OCI-M2 (cell line): ENCODE measurements around the gene MITD1.
"Not testable (repeated sequence)": the region's sequence is repeated elsewhere in the genome, so short reads cannot be mapped to it uniquely, and the experiment has no call there.

ENCODE experiments used
- DNase-seq: peaks from one replicate; lab custom pipeline; 2025; ENCODE audit not compliant: unreplicated experiment; lab: John Stamatoyannopoulos, UW

The MITD1 gene

DNA sequence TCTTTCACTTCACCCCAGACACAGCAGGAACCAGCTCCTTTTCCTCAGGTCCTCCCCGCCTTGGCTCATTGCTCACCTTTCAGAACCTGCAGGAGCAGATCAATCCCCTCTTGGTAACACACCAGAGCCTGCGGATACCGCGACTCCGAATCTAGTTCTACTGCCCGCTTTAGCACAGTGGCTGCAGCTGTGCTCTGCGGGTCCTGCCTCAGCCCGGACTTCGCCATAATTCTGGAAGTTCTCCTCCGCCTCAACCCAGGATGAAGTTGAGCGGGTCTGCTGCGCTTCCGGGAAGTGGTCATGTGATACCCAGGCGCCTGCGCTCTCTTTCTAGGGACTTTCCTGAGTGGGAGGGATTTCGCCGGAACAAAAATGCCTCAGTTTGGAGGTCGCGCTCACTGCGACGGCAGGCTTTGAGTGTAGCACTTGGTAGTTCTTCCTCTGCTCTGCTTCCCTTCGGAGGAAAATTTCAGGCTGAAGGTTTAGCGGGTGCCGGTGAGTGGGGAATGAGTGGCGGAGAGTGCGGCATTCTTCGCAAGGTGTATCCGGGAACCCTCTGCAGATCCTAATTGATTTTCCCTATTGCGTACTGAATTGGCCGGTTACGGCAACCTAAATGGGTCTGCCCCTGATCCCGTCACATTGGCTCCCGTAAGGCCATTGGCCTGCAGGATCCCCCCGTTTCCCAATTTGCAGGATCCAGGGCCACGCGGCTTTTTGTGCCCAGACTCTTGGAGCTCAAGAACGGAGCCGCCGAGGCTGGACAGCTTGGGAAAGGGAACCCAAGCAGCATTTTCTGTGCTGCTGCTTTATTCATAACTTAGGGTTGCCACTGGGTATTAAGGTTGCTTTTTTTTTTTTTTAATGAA lies at the start of gene MITD1, which contains the start of gene MRPL30:
Gene MITD1, minus strand, starts transcription at position 304 of the 869 bp plus-strand sequence. Its CDS starts 77 bp downstream, at position 227.
Gene MRPL30, plus strand, starts transcription at position 430 of the 869 bp plus-strand sequence. CDS start 5,020 bp downstream, outside the sequence.
- peak; percentile 76 for DNase-seq

- DNase-seq = no peak
Observed at GRCh38 chr2:99217929-99218501, 37.2 kb upstream of the MITD1 start.

DNA sequence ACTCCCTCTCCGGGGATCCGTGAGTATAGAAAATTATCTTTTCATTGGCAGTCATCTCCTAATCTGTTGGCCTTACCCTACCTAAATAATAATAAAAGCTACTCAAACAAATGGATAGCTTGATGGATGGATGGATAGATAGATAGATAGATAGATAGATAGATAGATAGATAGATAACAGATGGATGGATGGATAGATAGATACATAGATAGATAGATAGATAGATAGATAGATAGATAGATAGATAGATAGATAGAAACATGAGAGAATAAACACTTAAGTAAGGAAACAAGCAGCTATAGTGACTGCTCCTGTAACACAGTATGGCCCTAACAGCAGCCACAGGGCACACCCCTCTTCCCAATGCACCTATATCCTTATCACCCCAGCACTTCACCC lies 35.2 kb upstream of the MITD1 start:
- DNase-seq = no peak

DNA sequence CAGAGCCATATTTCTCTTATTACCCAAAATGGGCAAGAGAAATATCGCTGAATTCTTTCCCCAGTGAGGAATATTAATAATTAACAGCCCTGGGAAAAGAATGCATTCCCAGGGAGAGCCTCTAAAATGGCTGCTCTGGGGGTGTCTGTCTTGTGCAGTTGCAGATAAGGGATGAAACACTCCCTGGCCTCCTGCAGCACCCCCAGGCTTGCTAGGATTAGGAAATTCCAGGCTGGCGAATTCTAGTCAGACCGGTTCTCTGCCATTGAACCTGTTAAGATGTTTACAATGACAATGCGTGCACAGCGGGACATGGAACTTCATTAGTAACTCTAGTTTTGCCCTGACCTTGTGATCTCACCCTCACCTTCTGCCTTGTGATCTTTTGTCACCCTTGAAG lies 24.6 kb upstream of the MITD1 start:
- no peak for DNase-seq

DNA sequence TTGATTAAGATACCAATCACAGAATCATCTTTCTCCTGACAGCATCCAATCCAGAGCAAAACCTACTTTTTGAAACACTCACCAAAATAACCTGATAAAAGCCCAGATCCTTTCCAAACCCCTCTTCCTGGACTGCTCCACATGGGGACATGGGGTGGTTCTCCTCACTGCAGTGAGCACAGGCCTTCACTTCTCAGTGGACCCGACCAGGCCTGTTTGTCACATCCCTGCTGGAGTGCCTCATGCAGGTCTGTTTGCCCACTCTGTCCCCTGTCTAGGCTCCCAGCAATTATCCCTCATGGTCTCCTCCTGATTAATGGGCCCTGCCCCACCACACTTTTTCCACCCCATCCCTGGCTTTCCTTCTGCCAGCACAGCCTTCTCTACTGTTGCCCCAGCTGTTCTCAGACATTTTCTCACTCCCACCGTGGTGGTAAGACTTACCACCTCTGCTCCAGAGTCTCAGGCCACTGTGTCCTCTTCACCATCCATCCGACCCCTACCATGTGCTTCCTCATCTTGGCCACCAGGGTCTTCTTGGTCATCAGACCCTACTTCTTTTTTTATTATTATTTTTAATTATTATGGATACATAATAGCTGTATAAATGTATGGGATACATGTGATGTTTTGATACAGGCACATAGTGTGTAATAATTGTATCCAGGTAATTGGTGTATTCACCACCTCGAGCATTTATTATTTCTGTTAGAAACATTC lies 21.3 kb upstream of the MITD1 start:
- DNase-seq = no peak

- DNase-seq = no peak
Observed at GRCh38 chr2:99200076-99200800, 19.4 kb upstream of the MITD1 start.

- no peak for DNase-seq
Observed at GRCh38 chr2:99198103-99198841, 17.4 kb upstream of the MITD1 start.

GRCh38 chr2:99192364-99192763 lies 11.5 kb upstream of the MITD1 start:
- DNase-seq = not testable (repeated sequence)

DNA sequence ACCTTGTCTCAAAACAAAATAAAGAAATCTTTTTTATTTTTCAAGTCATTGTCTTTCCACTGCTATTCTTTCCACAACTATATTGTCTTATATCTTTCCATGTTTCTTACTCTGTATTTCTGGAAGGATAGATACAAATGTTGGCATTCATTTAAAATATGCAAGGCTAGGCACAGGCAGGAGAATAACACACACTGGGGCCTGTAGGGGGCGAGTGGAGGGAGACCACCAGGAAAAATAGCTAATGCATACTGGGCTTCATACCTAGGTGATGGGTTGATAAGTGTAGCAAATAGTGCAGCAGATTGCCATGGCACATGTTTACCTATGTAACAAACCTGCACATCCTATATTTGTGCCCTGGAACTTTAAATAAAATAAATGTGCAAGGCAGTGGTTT lies 9.7 kb upstream of the MITD1 start:
- DNase-seq = no peak

DNA sequence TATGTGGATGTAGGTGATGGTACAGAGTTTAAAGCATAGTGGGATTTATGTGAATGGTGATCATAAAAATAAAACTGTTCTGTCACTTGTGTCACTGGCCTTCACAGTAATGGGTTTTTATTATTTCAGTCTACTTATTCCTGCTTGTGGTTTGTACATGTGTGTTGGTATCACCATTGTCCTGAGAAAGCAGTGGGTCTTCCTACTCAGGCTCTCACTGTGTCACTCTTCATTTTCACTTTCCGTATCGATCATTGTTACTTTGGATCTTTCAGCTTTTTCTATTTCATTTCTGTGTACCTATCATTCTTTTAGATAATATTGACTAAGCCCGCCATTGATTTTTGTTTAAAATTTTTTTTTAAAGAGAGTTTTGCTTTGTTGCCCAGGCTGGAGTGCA lies 7.5 kb upstream of the MITD1 start:
- DNase-seq = no peak

DNA sequence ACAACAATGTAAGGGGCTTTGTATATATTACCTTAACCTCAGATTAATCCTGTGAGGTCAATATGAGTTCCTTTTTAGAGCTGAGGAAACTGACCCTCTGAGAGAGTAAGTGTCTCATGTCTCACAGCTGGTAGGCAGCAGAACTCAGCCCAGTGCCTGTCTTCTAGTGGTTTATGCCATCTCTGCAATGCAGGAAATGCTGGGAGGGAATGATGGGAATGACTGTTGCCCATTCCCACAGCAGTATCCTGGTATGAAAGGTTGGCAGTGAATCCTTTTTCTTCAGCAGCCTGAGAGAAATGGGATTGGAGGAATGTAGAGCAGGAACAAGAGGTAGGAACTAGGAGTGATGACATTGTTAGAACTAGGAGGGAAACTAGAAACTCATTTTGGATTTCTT lies 6.2 kb upstream of the MITD1 start:
- no peak for DNase-seq

DNA sequence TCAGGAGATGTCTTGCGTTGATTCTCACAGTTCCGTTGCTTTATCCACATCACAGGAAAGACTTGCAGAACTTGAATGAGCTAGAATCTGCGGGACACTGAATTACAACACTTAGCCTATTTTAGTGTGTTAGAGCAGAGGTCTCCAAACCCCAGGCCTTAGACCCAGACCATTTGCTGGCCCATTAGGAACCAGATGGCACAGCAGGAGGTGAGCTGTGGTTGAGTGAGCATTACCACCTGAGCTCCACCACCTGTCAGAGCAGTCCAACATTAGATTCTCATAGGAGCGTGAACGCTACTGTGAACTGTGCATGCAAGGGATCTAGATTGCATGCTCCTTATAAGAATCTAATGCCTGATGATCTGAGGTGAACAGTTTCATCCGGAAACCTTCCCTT lies 4.0 kb upstream of the MITD1 start:
- no peak for DNase-seq

DNA sequence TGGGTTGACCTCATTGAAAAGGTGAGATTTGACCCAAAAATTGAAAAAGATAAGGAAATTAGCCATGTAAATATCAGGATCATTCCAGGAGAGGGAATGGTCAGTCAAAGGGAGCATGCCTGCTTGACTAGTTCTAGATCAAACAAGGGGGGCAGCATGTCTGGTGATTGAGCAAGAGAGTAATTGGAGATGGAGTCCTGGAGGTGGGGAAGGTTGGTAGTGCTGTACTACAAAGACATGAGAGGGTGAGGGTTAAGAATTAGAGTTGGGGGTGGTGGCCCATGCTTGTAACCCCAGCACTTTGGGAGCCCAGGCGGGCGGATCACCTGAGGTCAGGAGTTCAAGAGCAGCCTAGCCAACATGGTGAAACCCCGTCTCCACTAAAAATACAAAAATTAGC lies 2.2 kb upstream of the MITD1 start:
- no peak for DNase-seq

DNA sequence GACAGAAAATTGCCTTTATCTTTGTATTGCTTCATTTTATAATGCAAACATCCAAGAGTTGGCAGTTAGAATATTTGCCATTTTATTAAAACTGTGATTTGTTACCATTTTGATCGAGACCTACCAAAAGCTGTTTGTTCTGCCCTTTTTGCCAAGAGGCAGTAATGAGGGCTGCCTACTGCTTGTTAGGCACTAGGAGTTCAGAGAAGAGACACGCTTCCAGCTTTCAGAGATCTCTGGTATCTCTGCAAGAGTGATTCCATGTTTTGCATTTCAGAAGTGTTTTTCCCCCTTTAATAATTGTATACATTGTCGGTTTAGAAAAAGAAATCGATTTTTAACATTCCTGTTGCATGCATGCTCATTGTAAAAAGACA lies 754 bp upstream of the MITD1 start:
- DNase-seq = no peak

DNA sequence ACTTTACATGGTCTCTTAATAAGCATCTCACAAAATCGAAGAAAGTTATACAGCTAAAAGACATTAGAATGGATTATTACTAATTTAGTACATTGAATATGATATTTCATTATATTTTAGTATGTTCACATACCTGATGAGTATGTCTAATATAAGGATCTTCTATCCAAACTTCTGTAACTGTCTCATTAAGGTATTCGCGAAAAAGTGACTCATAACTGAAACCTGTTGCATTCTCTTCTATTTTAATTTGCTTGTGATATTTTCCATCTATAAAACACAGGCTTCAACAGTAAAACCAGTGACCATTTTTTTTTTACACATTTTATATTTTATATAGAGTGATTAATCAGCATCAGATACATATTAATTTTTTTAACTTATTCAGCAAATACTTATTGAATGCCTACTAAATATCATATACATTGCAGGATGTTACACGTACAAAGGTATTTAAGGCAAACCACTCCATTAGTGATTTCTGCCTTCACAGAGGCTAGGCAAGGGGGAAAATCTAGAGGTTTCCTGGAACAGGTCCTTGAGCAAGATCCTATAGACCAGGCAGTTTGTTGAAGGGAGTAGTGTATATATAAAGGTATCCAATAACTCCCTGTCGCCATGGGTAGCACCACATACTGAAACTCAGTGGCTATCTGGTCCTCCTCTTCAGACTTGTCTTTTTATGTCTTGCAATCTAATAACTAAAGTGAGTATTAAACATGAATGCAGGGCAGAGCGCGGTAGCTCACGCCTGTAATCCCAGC lies 9.3 kb downstream of the MITD1 start:
- DNase-seq = no peak

DNA sequence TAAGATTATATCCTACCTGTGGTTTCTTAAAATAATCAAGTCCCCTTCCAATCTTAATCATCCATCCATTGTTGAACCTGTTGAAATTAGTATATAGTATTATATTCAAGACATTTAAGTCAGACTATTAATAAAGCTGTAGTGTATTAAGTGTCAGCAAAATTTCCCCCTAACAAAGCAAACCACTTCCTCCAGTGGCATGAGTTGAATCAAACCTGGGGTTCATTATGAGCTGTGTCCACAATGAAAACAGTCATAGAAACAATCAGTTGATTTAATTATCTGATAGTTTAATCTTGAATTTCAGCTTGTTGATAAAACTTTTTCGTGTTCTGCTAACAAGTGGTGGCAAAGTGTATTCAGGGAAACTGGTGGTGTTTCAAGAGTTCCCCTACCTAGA lies 11.3 kb downstream of the MITD1 start:
- DNase-seq = no peak

GRCh38 chr2:99166218-99166617 lies 14.6 kb downstream of the MITD1 start:
- DNase-seq = no peak

DNA sequence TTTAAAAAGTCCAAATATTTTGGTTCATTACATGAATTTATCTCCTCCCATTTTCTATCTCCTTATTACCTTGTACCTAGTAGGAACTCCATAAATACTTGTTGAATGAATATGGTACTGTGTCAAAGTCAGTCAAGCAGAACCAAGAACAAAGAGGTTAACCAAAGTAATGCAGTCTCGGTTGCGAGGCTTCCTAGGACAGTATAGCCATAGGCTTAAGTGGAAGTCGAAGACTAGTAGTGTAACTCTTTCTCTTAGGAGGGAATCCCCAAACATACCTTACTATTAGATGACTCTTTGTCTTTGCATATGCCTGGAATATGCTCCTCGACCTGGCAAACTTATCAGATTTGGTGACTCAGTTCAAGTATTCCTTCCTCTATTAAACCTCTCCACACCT lies 21.3 kb downstream of the MITD1 start:
- DNase-seq = no peak

- no peak for DNase-seq
Observed at GRCh38 chr2:99158599-99158998, 22.3 kb downstream of the MITD1 start.

- DNase-seq = no peak
Observed at GRCh38 chr2:99156891-99157290, 24.0 kb downstream of the MITD1 start.
